Measurements from ENCODE around the gene TMEM244. TPM values are rescaled to one million over a fixed set of nuclear protein-coding genes. Genes with fewer than 3 reads are reported as not detected.
A peak's percentile ranks its signal among the peaks of the same experiment; 100 is the strongest.
"Not testable (repeated sequence)": the region's sequence is repeated elsewhere in the genome, so short reads cannot be mapped to it uniquely, and the experiment has no call there.

Gene TMEM244
- total RNA-seq, 1 experiment from 2014 or later = not detected

- DNase-seq = no peak
- H3K27me3 ChIP-seq (ENCODE audit: control insufficient read depth, insufficient read depth, low read length) = no peaks in the 10 kb centered on the region
- no peak overlapping the region for H3K4me3 ChIP-seq (ENCODE audit: insufficient read depth, low read depth, low read length)
- H3K36me3 ChIP-seq (replicated peaks; ENCODE audit: control insufficient read depth, insufficient read depth, low read length) = no peaks in the 10 kb centered on the region
These were observed 8.8 kb downstream of the TMEM244 start for GRCh38 chr6:129852257-129852858.

- Histone ChIP-seq H3K4me3 (ENCODE audit: insufficient read depth, low read depth, low read length) (no peak overlapping the region), H3K36me3 (replicated peaks; ENCODE audit: control insufficient read depth, insufficient read depth, low read length) (no peaks in the 10 kb centered on the region), H3K27me3 (ENCODE audit: control insufficient read depth, insufficient read depth, low read length) (no peaks in the 10 kb centered on the region)
- DNase-seq = no peak
These were observed 11.7 kb downstream of the TMEM244 start for GRCh38 chr6:129849456-129849855.

GRCh38 chr6:129846761-129847160 is 14.4 kb downstream of the TMEM244 start:
- H3K4me3 ChIP-seq (ENCODE audit: insufficient read depth, low read depth, low read length) = no peak overlapping the region

GRCh38 chr6:129845696-129846095 is 15.4 kb downstream of the TMEM244 start:
- Histone ChIP-seq H3K27me3 (ENCODE audit: control insufficient read depth, insufficient read depth, low read length) (no peaks in the 10 kb centered on the region; the same call in 1 of the 2 replicates), H3K4me3 (ENCODE audit: insufficient read depth, low read depth, low read length) (no peak overlapping the region), H3K36me3 (replicated peaks; ENCODE audit: control insufficient read depth, insufficient read depth, low read length) (no peaks in the 10 kb centered on the region)
- DNase-seq = no peak

More at GRCh38 chr6:129846761-129847160, 14.4 kb downstream of the TMEM244 start:
- H3K36me3 ChIP-seq (replicated peaks; ENCODE audit: control insufficient read depth, insufficient read depth, low read length) = no peaks in the 10 kb centered on the region
- no peak for DNase-seq
- no peaks in the 10 kb centered on the region; the same call in 1 of the 2 replicates for H3K27me3 ChIP-seq (ENCODE audit: control insufficient read depth, insufficient read depth, low read length)

- Histone ChIP-seq H3K4me3 (ENCODE audit: insufficient read depth, low read depth, low read length) (no peak overlapping the region), H3K27me3 (ENCODE audit: control insufficient read depth, insufficient read depth, low read length) (no peaks in the 10 kb centered on the region; the same call in 1 of the 2 replicates), H3K36me3 (replicated peaks; ENCODE audit: control insufficient read depth, insufficient read depth, low read length) (no peaks in the 10 kb centered on the region)
- peak; percentile 3 for DNase-seq
These were observed 16.8 kb downstream of the TMEM244 start for GRCh38 chr6:129844118-129844891.

- H3K27me3 ChIP-seq (ENCODE audit: control insufficient read depth, insufficient read depth, low read length) = no peaks in the 10 kb centered on the region; the same call in 1 of the 2 replicates
- H3K4me3 ChIP-seq (ENCODE audit: insufficient read depth, low read depth, low read length) = no peak overlapping the region
- H3K36me3 ChIP-seq (replicated peaks; ENCODE audit: control insufficient read depth, insufficient read depth, low read length) = no peaks in the 10 kb centered on the region
- no peak for DNase-seq
These were observed 17.5 kb downstream of the TMEM244 start for GRCh38 chr6:129843573-129843972.

- Histone ChIP-seq H3K36me3 (replicated peaks; ENCODE audit: control insufficient read depth, insufficient read depth, low read length) (no peaks in the 10 kb centered on the region), H3K27me3 (ENCODE audit: control insufficient read depth, insufficient read depth, low read length) (no peaks in the 10 kb centered on the region; the same call in 1 of the 2 replicates), H3K4me3 (ENCODE audit: insufficient read depth, low read depth, low read length) (no peak overlapping the region)
- no peak for DNase-seq
These were observed 18.2 kb downstream of the TMEM244 start for GRCh38 chr6:129842881-129843409.

GRCh38 chr6:129842137-129842536 is 19.0 kb downstream of the TMEM244 start:
- no peaks in the 10 kb centered on the region for H3K36me3 ChIP-seq (replicated peaks; ENCODE audit: control insufficient read depth, insufficient read depth, low read length)
- no peak overlapping the region for H3K4me3 ChIP-seq (ENCODE audit: insufficient read depth, low read depth, low read length)
- no peaks in the 10 kb centered on the region; the same call in 1 of the 2 replicates for H3K27me3 ChIP-seq (ENCODE audit: control insufficient read depth, insufficient read depth, low read length)
- no peak for DNase-seq

GRCh38 chr6:129839562-129839961 is 21.6 kb downstream of the TMEM244 start:
- H3K4me3 ChIP-seq (ENCODE audit: insufficient read depth, low read depth, low read length); H3K27me3 ChIP-seq (ENCODE audit: control insufficient read depth, insufficient read depth, low read length); DNase-seq; H3K36me3 ChIP-seq (replicated peaks; ENCODE audit: control insufficient read depth, insufficient read depth, low read length): not testable (repeated sequence)

- Histone ChIP-seq H3K36me3 (replicated peaks; ENCODE audit: control insufficient read depth, insufficient read depth, low read length) (no peaks in the 10 kb centered on the region), H3K4me3 (ENCODE audit: insufficient read depth, low read depth, low read length) (no peak overlapping the region), H3K27me3 (ENCODE audit: control insufficient read depth, insufficient read depth, low read length) (no peaks in the 10 kb centered on the region)
- DNase-seq = no peak
These were observed 25.4 kb downstream of the TMEM244 start for GRCh38 chr6:129835691-129836090.

GRCh38 chr6:129832299-129832698 is 28.8 kb downstream of the TMEM244 start:
- Histone ChIP-seq H3K36me3 (replicated peaks; ENCODE audit: control insufficient read depth, insufficient read depth, low read length) (no peaks in the 10 kb centered on the region), H3K27me3 (ENCODE audit: control insufficient read depth, insufficient read depth, low read length) (no peaks in the 10 kb centered on the region), H3K4me3 (ENCODE audit: insufficient read depth, low read depth, low read length) (no peak overlapping the region)
- no peak for DNase-seq

- no peak for DNase-seq
- Histone ChIP-seq H3K36me3 (replicated peaks; ENCODE audit: control insufficient read depth, insufficient read depth, low read length) (no peaks in the 10 kb centered on the region), H3K4me3 (ENCODE audit: insufficient read depth, low read depth, low read length) (no peak overlapping the region), H3K27me3 (ENCODE audit: control insufficient read depth, insufficient read depth, low read length) (no peaks in the 10 kb centered on the region)
These were observed 32.9 kb downstream of the TMEM244 start for GRCh38 chr6:129828229-129828628.

- Histone ChIP-seq H3K36me3 (replicated peaks; ENCODE audit: control insufficient read depth, insufficient read depth, low read length) (no peaks in the 10 kb centered on the region), H3K27me3 (ENCODE audit: control insufficient read depth, insufficient read depth, low read length) (no peaks in the 10 kb centered on the region), H3K4me3 (ENCODE audit: insufficient read depth, low read depth, low read length) (no peak overlapping the region)
- no peak for DNase-seq
These were observed 42.9 kb downstream of the TMEM244 start for GRCh38 chr6:129818251-129818650.

GRCh38 chr6:129817821-129818220 is 43.3 kb downstream of the TMEM244 start:
- Histone ChIP-seq H3K36me3 (replicated peaks; ENCODE audit: control insufficient read depth, insufficient read depth, low read length) (no peaks in the 10 kb centered on the region), H3K4me3 (ENCODE audit: insufficient read depth, low read depth, low read length) (no peak overlapping the region), H3K27me3 (ENCODE audit: control insufficient read depth, insufficient read depth, low read length) (no peaks in the 10 kb centered on the region)
- DNase-seq = no peak

- Histone ChIP-seq H3K27me3 (ENCODE audit: control insufficient read depth, insufficient read depth, low read length) (no peaks in the 10 kb centered on the region), H3K4me3 (ENCODE audit: insufficient read depth, low read depth, low read length) (no peak overlapping the region), H3K36me3 (replicated peaks; ENCODE audit: control insufficient read depth, insufficient read depth, low read length) (no peaks in the 10 kb centered on the region)
- no peak for DNase-seq
These were observed 43.8 kb downstream of the TMEM244 start for GRCh38 chr6:129817332-129817731.

All from H7 (cell line).